NCI-H2029 (cell line): ENCODE results near the gene CCR9.

Source experiments
- DNase-seq: peaks from one replicate; lab custom pipeline; 2025; lab: John Stamatoyannopoulos, UW

Gene CCR9

DNA sequence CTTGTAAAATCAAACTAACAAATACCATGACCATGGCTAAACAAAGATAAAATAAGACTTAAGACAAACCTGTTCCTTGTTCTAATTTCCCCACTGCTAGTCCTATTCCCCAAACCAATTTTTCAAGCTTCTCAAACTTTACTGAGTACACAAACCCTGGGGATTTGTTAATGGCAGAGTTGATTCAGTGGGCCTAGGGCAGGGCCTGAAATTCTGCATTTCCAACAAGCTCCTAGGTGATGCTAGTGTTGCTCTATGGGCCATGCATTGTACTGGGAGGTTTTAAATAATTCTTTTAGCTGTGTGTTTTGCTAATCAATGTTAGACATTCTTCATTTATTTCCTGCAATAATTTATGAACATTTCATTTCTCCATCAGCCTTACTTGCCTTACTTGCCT, 13.3 kb upstream of the CCR9 start:
- no peak for DNase-seq

DNA sequence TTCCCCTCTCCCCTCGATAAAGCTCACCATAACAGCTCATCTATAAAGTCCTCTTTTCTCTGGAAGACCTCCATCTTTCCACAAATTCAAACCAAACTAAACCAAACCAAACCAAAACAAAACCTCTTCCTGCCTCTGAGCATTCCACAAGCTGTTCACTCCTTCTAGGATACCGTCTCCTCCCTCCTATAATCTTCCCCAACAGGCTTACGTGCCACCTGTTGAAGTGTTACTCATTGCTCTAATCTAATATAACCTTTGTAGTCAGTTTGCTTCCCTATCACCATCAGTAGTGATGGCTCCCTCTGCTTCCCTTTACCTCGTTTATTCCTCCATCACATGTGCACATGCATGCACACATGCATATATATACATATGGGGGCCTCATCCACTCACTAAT, 12.7 kb upstream of the CCR9 start:
- no peak for DNase-seq

DNA sequence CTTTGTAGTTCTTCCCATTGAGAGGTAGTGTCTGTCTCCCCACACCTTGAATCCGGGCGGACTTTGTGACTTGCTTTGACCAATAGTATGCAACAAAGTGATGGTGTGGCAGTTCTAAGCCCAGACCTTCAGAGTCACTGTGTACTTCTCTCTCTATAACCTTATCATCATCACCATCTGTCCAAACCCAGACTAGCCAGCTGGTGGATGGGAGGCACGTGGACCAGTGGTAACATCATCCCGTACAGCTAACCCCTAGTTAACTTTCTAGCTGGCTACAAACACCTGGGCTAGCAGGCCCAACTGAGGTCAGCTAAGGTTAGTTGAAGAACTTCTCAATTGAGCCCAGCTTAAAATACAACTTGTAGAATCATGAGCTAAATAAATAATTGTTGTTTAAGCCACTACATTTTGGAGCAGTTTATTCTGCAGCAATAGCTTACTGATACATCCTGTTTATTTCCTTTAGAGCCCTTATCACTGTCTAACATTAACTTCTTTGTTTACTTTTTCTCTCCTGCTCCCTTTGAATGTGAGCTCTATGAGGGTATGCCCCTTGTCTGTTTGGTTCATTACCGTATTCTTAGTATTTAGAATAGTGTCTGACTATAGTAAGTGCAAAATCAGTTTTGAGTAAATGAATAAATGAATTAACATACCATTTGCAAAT, 11.5 kb upstream of the CCR9 start:
- no peak for DNase-seq

- no peak for DNase-seq
Observed at GRCh38 chr3:45878124-45878523, 8.2 kb upstream of the CCR9 start.

GRCh38 chr3:45880725-45881077, 5.6 kb upstream of the CCR9 start:
- no peak for DNase-seq

GRCh38 chr3:45881078-45882022, 5.0 kb upstream of the CCR9 start:
- no peak for DNase-seq

DNA sequence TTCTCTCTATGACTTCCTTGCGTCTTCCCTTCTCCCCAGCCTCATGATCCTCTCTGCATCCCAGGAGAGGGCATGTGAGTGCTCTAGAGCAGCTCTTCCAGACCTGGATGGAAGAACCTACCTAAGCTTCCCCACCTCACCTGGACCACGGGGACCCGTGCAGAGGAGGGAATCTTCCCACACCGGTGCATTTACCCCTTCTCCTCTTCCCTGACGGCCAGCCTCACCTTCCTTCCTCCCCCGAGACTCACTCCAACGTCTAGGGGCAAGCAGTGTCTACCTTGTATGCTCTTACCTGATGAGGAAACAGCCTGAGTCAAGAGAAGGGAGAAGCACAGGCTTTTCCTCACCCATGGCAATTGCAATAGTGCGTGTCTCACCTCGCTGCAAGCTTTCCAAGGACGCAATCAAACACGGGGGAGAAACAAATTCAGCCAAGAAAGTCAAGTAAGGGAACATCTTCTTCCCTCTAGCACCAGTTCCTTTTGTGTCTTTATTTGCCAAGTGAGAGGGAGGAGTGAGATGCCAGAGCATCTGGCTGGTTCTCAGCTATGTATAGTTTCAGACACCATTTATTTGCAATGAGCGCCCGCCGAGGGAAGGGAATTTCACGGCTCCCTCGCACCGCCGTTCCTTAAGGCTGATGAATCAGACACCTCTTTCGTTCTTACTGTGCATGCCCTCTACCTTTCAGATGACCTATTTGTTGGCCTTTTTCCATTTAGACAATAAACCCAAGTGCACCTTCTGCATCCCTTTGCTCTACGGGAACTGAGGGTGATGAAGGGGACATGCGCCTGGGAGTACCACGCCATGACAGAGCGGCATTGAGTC, 1.8 kb upstream of the CCR9 start:
- DNase-seq, result no peak

- DNase-seq, result no peak
Observed at GRCh38 chr3:45887285-45887684, 942 bp downstream of the CCR9 start.

DNA sequence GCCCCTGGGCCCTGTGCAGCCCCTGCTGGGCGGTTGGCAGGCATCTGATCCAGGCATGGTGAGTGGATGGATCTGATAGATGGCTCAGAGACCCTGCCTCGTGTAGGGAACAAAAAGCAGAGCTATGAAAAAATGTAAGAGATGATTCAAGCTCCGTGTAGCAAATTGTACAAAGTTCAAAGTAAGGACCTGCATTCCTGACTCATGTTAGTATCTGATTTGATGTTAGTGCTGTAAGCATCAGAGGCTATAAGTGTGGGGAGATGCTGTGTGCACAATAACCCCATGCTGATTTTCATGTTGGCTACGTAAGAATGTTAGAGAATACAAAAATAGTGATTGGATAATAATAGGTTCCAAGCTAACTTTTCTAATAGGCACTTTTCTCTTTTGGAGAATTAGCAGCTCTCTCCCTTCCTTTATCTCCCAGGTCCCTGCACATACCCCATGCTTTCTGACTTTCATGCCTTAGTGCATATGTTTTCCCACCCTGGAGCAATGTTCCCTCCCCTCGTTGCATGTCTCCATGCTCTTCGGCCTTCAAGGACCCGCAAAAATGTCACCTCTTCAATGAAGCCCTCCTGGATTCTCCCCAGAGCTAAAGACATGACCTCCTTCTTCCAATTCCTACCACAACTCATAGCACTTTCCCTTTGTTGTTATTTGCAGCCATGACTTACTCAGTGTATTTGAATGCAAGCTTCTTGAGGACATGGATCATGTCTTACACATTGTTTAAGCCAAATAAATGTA, 1.6 kb downstream of the CCR9 start:
- DNase-seq, result no peak

- no peak for DNase-seq
Observed at GRCh38 chr3:45889337-45889736, 3.0 kb downstream of the CCR9 start.

GRCh38 chr3:45890405-45890804, 4.1 kb downstream of the CCR9 start:
- DNase-seq, result peak; percentile 79

DNA sequence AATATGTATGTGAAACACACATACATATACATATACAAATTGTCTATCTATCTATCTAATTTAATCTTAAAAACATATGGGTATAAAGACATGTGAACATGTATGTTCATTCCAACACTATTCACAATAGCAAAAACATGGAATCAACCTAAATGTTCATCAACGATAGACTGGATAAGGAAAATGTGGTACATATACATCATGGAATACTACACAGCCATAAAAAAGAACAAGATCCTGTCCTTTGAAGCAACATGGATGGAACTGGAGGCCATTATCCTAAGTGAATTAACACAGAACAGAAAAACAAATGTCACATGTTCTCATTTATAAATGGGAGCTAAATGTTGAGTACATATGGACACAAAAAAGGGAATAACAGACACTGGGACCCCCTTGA, 5.8 kb downstream of the CCR9 start:
- no peak for DNase-seq

DNA sequence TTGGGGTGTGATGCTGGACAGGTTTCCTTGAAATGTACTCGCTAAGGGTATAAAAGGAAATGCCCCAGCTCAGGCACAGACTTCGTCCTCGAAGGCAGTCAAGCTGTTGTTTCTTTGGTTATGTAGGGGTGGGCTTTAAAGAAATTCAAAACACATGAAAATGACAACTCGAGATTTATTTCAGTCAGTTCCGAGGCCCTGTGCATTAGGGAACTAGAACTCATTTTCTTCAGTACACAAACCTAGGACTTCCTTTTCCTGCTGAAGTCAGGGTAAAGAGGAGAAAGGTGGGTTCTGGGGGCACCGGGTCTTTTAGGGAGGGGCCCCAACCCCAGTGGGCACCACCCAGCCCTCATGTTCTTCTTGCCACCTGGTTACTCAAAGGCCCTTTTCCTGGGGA, 7.7 kb downstream of the CCR9 start:
- DNase-seq, result no peak

GRCh38 chr3:45895686-45896468, 9.5 kb downstream of the CCR9 start:
- no peak for DNase-seq

- DNase-seq, result no peak
Observed at GRCh38 chr3:45896956-45897355, 10.6 kb downstream of the CCR9 start.

GRCh38 chr3:45904931-45905330, 18.6 kb downstream of the CCR9 start:
- no peak for DNase-seq

- no peak for DNase-seq
Observed at GRCh38 chr3:45905755-45906154, 19.4 kb downstream of the CCR9 start.

DNA sequence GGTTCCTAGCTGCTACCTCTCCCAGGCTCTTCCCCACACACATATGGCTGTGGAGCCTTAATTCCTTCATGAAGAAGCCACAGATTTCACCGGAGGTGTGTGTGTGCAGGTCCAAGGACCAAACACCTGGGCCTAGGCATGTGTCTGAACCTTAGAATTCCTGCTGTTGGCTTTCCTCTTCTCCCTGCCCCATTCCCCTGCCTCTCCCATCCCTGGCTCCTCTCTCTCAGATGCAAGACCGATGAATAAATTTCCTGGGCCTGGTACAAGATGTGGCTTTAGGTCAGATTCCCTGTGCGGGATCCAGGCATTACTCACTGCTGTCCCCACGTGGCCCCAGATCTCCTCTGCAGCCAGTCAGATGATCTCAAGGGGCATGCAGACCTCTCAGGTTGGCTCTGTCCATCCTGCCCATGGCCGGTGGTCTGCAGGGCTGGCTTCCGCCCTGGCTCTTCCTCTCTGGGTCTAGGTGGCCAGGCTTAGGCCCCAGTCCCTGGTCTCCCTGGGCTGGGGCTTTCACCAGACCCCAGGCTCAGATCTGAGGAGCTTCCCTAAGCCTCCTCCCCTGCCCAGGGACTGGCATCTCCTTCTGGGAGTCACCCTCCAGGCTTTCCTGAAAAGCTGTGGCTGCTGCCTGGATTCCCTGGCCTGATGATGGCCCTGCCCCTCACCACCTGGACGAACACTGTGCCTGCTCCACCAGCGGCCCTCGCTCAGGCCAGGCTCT, 20.5 kb downstream of the CCR9 start:
- DNase-seq, result no peak

DNA sequence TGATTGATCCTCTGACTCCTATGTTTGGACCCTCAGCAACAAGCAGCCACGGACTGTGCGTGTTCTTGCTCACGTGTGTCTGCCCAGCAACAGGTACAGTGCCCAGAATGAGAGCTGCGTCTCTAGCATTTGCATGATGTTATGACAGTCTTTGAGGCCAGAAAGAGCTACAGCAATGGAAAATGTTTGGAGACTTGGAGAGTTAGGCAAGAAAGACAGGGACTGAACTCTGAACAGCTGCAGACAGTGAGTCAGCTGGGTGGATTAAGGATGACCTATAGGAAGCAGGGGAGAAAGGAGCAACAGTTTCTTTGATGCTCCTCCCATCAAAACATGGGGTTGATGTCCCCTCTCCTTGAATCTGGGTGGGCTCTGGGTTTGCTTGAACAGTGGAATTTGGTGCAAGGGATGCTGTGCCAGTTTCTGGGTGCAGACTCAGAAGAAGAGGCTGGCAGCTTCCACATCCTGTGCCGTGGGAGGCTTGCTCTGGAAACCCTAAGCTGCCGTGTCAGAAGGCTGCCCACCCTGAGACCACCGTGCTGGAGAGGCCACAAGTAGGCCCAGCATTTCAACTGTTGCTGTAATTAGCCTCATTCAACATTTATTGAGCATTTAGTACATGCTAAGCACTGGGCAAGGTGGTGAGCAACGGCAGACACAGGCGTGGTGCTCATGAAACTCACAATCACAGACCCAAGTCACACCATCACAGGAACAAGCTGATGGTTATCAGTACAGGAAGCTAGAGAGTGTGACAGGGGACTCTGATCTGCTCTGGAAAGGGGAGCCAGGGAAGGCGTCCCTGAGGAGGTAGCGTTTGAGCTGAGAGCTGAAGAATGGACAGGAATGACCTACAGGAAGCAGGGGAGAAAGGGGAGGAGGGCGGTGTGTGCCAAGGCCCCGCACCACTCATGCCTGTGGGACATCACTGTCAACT, 21.7 kb downstream of the CCR9 start:
- no peak for DNase-seq
